Left ventricle myocardium inferior (tissue), 1 donor: ENCODE measurements around the gene RASL12. TPM values are rescaled to one million over a fixed set of nuclear protein-coding genes. Genes with fewer than 3 reads are reported as not detected.
A peak's percentile ranks its signal among the peaks of the same experiment; 100 is the strongest.

Experiments
- DNase-seq: peaks from one replicate; pipeline ENCODE4 v3.0.0-alpha.2; 2020
- H3K27ac ChIP-seq: fragments of 200-600 bp; replicated peaks from 2 replicates; pipeline ENCODE4 v1.8.0; 2021
- H3K27me3 ChIP-seq: fragments of 200-600 bp; 2 replicates; pipeline ENCODE4 v1.8.0; 2021; ENCODE audit warnings: low read depth
- H3K36me3 ChIP-seq: fragments of 200-600 bp; 2 replicates; pipeline ENCODE4 v1.8.0; 2021
- H3K4me1 ChIP-seq: fragments of 200-600 bp; 2 replicates; pipeline ENCODE4 v1.8.0; 2021
- H3K4me3 ChIP-seq: fragments of 200-600 bp; 2 replicates; pipeline ENCODE4 v1.8.0; 2021; ENCODE audit warnings: mild to moderate bottlenecking, moderate library complexity
- H3K9me3 ChIP-seq: fragments of 200-600 bp; replicated peaks from 2 replicates; pipeline ENCODE4 v1.8.0; 2021
- intact Hi-C: fragments of 100-400 bp; cut with micrococcal nuclease; formaldehyde crosslinking; loops from one replicate; pipeline ENCODE4 v1.11.0; 2022
- total RNA-seq: library from RNA; stranded (reverse); fragmentation: NEBNext Ultra II Directional; extraction: Animal tissue kit (Norgen Biotek cat#: 25700); gene quantifications from one replicate; pipeline ENCODE4 v1.2.1, GENCODE V29; 2021
- TF ChIP-seq, protein P1 (sequence below): fragments of 200-600 bp; IDR thresholded peaks from 2 replicates; pipeline ENCODE4 v1.8.0; 2021; ENCODE audit warnings: antibody characterized with exemption, mild to moderate bottlenecking, borderline replicate concordance
- donor health status: DM: no; HTN: yes; CAD: no; lungs with severe emphysema.

RASL12 gene
- total RNA-seq, 1 donor from 2014 or later, result 12.9 TPM

DNA sequence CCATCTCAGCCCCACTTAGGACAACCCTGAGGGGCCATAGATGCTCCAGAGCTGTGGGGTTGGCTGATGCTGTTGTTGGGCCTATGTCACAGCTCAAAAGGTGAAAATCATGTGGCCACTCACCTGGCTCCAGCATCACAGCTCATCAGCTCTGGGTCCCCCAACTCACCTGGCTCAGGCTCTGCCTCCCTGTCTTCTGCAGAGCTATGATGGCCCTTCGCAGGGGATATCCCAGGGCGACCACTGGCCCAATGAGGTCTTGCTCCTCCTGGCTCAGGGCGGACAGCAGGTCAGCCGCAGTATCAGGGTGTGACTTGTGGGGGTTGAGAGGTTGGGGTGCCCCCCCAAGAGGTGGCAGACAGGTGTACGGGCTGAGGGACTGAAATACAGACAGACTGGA, 31.5 kb upstream of the RASL12 start:
- no peaks in the 10 kb centered on the region for H3K27me3 ChIP-seq
- H3K27ac ChIP-seq, result no peak overlapping the region
- DNase-seq, result no peak
- H3K9me3 ChIP-seq, result no peaks in the 10 kb centered on the region
- TF ChIP-seq, protein P1, sequence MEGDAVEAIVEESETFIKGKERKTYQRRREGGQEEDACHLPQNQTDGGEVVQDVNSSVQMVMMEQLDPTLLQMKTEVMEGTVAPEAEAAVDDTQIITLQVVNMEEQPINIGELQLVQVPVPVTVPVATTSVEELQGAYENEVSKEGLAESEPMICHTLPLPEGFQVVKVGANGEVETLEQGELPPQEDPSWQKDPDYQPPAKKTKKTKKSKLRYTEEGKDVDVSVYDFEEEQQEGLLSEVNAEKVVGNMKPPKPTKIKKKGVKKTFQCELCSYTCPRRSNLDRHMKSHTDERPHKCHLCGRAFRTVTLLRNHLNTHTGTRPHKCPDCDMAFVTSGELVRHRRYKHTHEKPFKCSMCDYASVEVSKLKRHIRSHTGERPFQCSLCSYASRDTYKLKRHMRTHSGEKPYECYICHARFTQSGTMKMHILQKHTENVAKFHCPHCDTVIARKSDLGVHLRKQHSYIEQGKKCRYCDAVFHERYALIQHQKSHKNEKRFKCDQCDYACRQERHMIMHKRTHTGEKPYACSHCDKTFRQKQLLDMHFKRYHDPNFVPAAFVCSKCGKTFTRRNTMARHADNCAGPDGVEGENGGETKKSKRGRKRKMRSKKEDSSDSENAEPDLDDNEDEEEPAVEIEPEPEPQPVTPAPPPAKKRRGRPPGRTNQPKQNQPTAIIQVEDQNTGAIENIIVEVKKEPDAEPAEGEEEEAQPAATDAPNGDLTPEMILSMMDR, result no peak
- no peak overlapping the region for H3K4me3 ChIP-seq
- peaks cover 14% of the 10 kb centered on the region for H3K4me1 ChIP-seq
- intact Hi-C loops, result no loop called here
- H3K36me3 ChIP-seq, result peaks cover 41% of the 10 kb centered on the region

DNA sequence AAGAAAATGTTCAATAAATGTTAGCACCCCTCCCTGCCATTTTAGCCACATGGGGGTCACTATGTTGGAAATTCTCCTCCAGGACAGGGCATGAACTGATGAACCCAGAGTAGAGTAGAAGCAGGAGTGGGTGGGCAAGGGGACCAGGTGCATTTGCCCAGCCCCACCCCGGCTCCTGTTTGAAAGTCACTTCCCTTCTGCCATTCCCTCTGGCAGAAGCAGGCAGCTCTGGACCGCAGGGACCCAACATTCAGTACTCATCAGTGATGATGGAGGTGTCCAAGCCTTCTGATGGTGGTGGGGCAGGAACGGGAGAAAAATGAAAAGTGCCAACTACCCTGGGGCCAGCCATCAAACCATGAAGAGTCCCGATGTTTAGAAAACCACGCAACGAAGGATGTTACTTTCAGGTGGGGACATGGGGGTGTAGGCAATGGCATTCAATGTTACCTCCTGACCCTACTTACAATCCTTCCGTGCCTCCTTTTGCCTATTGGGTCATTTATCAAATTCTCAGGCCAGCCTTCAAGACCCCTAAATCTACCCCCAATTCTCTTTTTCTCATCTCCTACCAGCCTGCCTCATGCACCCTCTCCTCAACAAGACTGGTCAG, 30.0 kb upstream of the RASL12 start:
- H3K4me3 ChIP-seq, result no peak overlapping the region
- intact Hi-C loops, result no loop called here
- H3K4me1 ChIP-seq, result peaks cover 21% of the 10 kb centered on the region
- H3K36me3 ChIP-seq, result peaks cover 41% of the 10 kb centered on the region
- H3K9me3 ChIP-seq, result no peaks in the 10 kb centered on the region
- DNase-seq, result no peak
- no peaks in the 10 kb centered on the region for H3K27me3 ChIP-seq
- TF ChIP-seq, protein P1, result no peak
- no peak overlapping the region for H3K27ac ChIP-seq

DNA sequence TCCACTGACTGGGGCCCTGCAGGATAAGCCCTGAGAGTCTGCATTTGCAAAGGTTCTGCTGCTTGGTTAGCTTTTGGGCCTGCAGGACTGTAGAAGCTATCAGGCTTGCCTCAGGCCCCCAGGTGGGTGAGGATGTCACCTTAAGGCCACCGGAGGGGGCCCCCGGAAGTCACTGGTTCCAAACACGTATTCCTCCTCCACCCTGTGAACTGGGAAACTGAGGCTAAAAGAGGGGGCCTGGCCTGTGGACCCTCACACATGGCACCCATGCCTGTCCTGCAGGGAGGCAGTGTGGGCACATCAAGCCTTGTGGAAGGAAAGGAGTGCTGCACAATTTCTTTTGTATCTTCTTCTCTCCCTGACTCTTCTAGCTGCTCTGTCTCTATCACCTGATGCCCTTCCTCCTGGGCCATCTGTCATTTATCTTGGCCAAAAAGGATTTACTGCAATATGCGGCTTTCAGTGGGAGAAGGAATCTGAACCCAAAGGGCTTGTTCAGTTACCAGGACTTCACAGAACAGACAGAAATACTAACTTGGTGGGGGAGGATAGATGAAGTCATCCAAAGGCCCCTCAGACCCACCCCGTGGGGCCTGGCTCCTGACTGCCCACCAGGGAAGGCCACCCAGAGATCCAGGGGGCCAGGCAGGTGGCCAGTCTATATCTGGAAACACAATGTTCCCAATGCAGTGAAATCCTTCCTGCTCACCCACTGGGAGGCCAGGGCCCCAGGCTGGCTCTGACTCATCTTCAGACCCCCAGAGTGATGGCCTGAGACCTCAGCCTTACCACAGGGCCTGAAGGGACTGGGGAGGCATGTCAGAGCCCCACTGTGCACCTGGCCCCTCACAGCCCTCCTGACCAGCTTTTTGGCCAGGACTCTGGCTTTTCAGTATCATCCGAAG, 28.9 kb upstream of the RASL12 start:
- H3K27me3 ChIP-seq, result no peaks in the 10 kb centered on the region
- peaks cover 30% of the 10 kb centered on the region for H3K4me1 ChIP-seq
- H3K27ac ChIP-seq, result no peak overlapping the region
- intact Hi-C loops, result no loop called here
- TF ChIP-seq, protein P1, result no peak
- no peaks in the 10 kb centered on the region for H3K9me3 ChIP-seq
- DNase-seq, result no peak
- H3K4me3 ChIP-seq, result no peak overlapping the region
- H3K36me3 ChIP-seq, result peaks cover 32% of the 10 kb centered on the region

DNA sequence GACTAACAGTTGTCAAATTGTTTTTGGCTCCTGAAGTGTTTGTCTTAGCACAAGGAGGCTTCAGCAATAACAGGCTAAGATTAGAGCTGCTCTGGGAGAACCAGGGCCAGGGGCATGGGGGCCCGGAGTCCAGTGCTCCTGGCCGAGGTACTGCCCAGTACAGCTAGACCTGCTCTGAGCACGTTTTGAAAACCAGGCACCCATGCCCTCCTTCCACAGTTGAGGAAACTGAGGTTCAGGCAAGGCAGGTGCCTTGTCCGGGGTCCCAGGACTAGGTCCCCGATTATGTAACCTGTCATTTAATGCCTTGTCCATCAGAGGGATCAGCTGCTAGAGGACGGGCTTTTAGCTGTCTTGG, 27.9 kb upstream of the RASL12 start:
- no peak for DNase-seq
- intact Hi-C loops, result no loop called here
- H3K4me3 ChIP-seq, result no peak overlapping the region
- no peaks in the 10 kb centered on the region for H3K9me3 ChIP-seq
- H3K27ac ChIP-seq, result no peak overlapping the region
- peaks cover 33% of the 10 kb centered on the region for H3K4me1 ChIP-seq
- no peaks in the 10 kb centered on the region for H3K27me3 ChIP-seq
- H3K36me3 ChIP-seq, result peaks cover 26% of the 10 kb centered on the region
- TF ChIP-seq, protein P1, result no peak

DNA sequence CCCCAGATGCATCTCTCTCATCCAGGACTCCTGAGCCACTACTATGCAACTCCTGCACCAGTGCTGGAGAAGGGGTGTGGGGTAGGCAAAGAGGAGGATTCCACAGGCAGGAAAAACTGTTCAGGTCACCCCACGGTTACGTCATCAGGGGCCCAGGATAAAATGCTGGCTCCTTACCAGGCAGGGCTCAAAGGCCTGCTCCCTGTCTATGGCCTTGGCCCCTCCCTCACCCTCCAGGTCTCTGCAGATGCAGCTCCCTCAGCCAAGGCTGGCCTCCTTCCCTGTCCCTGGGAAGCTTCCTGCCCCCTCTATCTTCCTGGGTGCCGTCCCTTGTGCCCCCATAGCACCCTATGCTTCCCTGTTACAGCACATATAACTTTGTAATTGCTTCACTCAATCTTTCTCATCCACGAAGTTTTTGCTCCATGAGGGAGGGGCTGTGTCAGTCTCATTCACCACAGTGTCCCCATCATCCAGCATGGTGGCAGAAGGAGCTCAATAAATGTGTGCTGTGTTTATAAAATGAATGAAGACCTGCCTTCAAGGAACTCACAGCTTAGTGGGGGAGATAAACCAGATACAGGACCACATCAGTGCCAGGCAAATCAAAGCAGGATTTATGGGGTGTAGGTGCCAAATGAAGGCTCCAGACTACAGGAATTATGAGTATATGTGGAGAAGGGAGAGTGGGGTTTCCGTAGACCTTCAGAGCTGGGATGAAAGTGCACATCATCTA, 27.4 kb upstream of the RASL12 start:
- no peak overlapping the region for H3K4me3 ChIP-seq
- H3K4me1 ChIP-seq, result peaks cover 38% of the 10 kb centered on the region
- H3K9me3 ChIP-seq, result no peaks in the 10 kb centered on the region
- no peak for DNase-seq
- H3K36me3 ChIP-seq, result peaks cover 22% of the 10 kb centered on the region
- intact Hi-C loops, result no loop called here
- TF ChIP-seq, protein P1, result no peak
- no peaks in the 10 kb centered on the region for H3K27me3 ChIP-seq
- H3K27ac ChIP-seq, result peak overlapping the region; percentile 44
